RWPE2 (cell line): Measurements from ENCODE around the gene ARHGAP42.

Source experiments
- ATAC-seq: fragments of 200-7000 bp; cut with Tn5 transposase; 3 replicates; pipeline ENCODE4 v1.9.1; 2021; ENCODE audit warnings: low read depth
- DNase-seq: peaks from one replicate; pipeline ENCODE4 v3.0.0-alpha.2; 2020; ENCODE audit warnings: low spot score
- H3K27ac ChIP-seq: fragments of 450-650 bp; 2 replicates; pipeline ENCODE4 v1.5.1; 2017; ENCODE audit warnings: mild to moderate bottlenecking; ENCODE audit not compliant: poor library complexity, severe bottlenecking
- H3K27me3 ChIP-seq: fragments of 250-450 bp; sonication (Bioruptor Pico); 2 replicates; pipeline ENCODE4 v1.5.1; 2021; ENCODE audit warnings: mild to moderate bottlenecking, moderate library complexity; ENCODE audit not compliant: insufficient read depth, poor library complexity, severe bottlenecking
- H3K36me3 ChIP-seq: fragments of 250-450 bp; sonication (Bioruptor Pico); 2 replicates; pipeline ENCODE4 v1.5.1; 2020; ENCODE audit warnings: low read depth, mild to moderate bottlenecking, moderate library complexity
- H3K4me1 ChIP-seq: fragments of 250-450 bp; sonication (Bioruptor Pico); 2 replicates; pipeline ENCODE4 v1.5.1; 2021; ENCODE audit warnings: mild to moderate bottlenecking, moderate library complexity; ENCODE audit not compliant: insufficient read depth, poor library complexity, severe bottlenecking
- H3K4me3 ChIP-seq: fragments of 250-450 bp; sonication (Bioruptor Pico); 2 replicates; pipeline ENCODE4 v1.5.1; 2021; ENCODE audit warnings: mild to moderate bottlenecking, moderate library complexity; ENCODE audit not compliant: severe bottlenecking
- H3K9me3 ChIP-seq: fragments of 250-450 bp; sonication (Bioruptor Pico); 2 replicates; pipeline ENCODE4 v1.5.1; 2021; ENCODE audit warnings: mild to moderate bottlenecking, moderate library complexity; ENCODE audit not compliant: severe bottlenecking
- TF ChIP-seq, protein P1 (sequence below): fragments of 450-650 bp; IDR thresholded peaks from one replicate; pipeline ENCODE4 v1.5.1; 2017; ENCODE audit warnings: mild to moderate bottlenecking, moderate library complexity; ENCODE audit not compliant: poor library complexity, severe bottlenecking

Gene ARHGAP42

DNA sequence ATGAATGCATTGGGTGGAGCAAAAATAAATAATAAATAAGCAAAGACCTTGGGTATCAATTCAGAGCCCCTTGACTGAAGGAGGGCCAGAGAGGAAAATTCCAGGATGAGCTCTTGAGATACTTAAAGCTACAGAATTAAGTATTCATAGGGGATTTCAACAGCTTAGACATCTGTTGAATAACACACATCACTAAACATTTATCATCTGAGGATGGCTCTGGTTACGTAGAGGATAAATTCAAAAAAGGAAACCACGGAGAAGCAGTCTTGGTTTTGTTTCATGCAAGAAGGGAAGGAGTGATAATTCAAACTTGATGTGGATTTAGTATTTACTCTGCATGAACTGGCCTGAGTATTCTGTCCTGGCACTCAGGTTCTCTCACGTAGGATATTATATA lies 29.8 kb downstream of the ARHGAP42 start:
- no peak for ATAC-seq
- no peaks in the 10 kb centered on the region for H3K4me1 ChIP-seq
- TF ChIP-seq, protein P1, sequence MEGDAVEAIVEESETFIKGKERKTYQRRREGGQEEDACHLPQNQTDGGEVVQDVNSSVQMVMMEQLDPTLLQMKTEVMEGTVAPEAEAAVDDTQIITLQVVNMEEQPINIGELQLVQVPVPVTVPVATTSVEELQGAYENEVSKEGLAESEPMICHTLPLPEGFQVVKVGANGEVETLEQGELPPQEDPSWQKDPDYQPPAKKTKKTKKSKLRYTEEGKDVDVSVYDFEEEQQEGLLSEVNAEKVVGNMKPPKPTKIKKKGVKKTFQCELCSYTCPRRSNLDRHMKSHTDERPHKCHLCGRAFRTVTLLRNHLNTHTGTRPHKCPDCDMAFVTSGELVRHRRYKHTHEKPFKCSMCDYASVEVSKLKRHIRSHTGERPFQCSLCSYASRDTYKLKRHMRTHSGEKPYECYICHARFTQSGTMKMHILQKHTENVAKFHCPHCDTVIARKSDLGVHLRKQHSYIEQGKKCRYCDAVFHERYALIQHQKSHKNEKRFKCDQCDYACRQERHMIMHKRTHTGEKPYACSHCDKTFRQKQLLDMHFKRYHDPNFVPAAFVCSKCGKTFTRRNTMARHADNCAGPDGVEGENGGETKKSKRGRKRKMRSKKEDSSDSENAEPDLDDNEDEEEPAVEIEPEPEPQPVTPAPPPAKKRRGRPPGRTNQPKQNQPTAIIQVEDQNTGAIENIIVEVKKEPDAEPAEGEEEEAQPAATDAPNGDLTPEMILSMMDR = no peak
- no peak overlapping the region for H3K27ac ChIP-seq
- no peaks in the 10 kb centered on the region for H3K9me3 ChIP-seq
- DNase-seq = no peak
- H3K4me3 ChIP-seq = no peak overlapping the region
- H3K27me3 ChIP-seq = no peaks in the 10 kb centered on the region
- no peaks in the 10 kb centered on the region for H3K36me3 ChIP-seq

DNA sequence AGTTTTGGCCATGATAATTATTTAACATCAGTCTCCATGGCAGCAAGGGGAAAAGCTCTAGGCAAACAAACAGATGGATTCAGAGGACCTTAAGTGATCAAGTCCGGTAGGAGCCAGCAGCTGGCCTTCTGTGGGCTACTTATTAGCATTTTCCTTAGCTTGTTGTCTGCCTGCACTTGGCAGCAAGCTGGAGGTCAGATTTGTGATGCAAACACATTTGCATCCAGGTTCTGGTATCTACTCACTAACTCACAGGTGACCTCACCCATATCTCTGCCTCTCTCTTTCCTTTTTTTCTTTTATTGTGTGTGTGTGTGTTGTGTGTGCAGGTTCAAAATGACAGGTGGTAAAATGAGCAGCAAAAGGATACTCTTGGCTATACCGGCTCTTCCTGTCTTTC lies 32.3 kb downstream of the ARHGAP42 start:
- TF ChIP-seq, protein P1 = no peak
- Histone ChIP-seq H3K27me3 (no peaks in the 10 kb centered on the region), H3K27ac (no peak overlapping the region), H3K36me3 (no peaks in the 10 kb centered on the region), H3K4me1 (no peaks in the 10 kb centered on the region), H3K9me3 (no peaks in the 10 kb centered on the region), H3K4me3 (no peak overlapping the region)
- no peak for ATAC-seq
- no peak for DNase-seq

- Histone ChIP-seq H3K36me3 (no peaks in the 10 kb centered on the region), H3K4me3 (no peak overlapping the region), H3K27me3 (no peaks in the 10 kb centered on the region), H3K9me3 (no peaks in the 10 kb centered on the region), H3K27ac (no peak overlapping the region), H3K4me1 (no peaks in the 10 kb centered on the region)
- DNase-seq (no peak), ATAC-seq (peak; percentile 73)
- TF ChIP-seq, protein P1 = no peak
Observed at GRCh38 chr11:100719809-100720221, 32.7 kb downstream of the ARHGAP42 start.

- Histone ChIP-seq H3K36me3 (no peaks in the 10 kb centered on the region), H3K4me1 (no peaks in the 10 kb centered on the region), H3K4me3 (no peak overlapping the region), H3K27me3 (no peaks in the 10 kb centered on the region), H3K27ac (no peak overlapping the region), H3K9me3 (no peaks in the 10 kb centered on the region)
- ATAC-seq (no peak), DNase-seq (no peak)
- TF ChIP-seq, protein P1 = no peak
Observed at GRCh38 chr11:100726680-100727079, 39.6 kb downstream of the ARHGAP42 start.

DNA sequence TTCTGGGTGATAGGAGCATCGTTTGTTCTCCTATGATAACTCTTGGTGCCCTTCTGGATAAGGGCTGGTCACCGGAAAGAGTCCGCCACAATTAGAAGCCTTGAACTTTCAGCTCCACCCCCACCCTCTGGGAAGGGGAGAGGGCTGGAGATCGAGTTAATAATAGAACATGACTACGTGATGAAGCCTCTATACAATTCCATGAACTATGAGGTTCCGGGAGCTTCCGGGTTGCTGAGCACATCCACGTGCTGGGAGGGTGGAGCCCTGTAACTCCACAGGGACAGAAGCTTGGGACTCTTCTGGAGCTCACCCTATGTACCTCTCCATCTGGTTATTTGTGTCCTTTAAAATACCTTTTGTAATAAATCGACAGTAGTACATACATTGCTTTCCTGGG lies 40.3 kb downstream of the ARHGAP42 start:
- ATAC-seq (no peak), DNase-seq (no peak)
- Histone ChIP-seq H3K9me3 (no peaks in the 10 kb centered on the region), H3K27me3 (no peaks in the 10 kb centered on the region), H3K4me1 (no peaks in the 10 kb centered on the region), H3K4me3 (no peak overlapping the region), H3K36me3 (no peaks in the 10 kb centered on the region), H3K27ac (no peak overlapping the region)
- TF ChIP-seq, protein P1 = no peak
